Measurements from ENCODE around the gene THSD4. TPM values are rescaled to one million over a fixed set of nuclear protein-coding genes. Genes with fewer than 3 reads are reported as not detected.
A peak's percentile ranks its signal among the peaks of the same experiment; 100 is the strongest.

The THSD4 gene
- total RNA-seq, 2 experiments from 2014 or later, result not detected

- ChIA-PET POLR2A (no interaction called here), CTCF (ENCODE audit: unreplicated experiment) (no interaction called here)
- BruUV-seq (replicated peaks), result no TSS peak
- no peaks in the 10 kb centered on the region for H3K4me1 ChIP-seq (ENCODE audit: insufficient read depth, low read length, poor library complexity, severe bottlenecking)
- no peaks in the 10 kb centered on the region for H3K79me2 ChIP-seq (ENCODE audit: insufficient read depth, low read depth, low read length)
- no peak overlapping the region for H3K4me3 ChIP-seq (ENCODE audit: low read depth, low read length, poor library complexity, severe bottlenecking)
- no peaks in the 10 kb centered on the region for H3K36me3 ChIP-seq (ENCODE audit: insufficient read depth, low read length)
- no peaks in the 10 kb centered on the region for H3K9me2 ChIP-seq (ENCODE audit: insufficient read depth, low read length)
- no peak for DNase-seq (ENCODE audit: low spot score)
- no peaks in the 10 kb centered on the region for H4K20me1 ChIP-seq (ENCODE audit: insufficient read depth, low read length)
- intact Hi-C loops (cut with micrococcal nuclease; ENCODE audit: unreplicated experiment), result no loop called here
- H3K4me2 ChIP-seq (ENCODE audit: low read length), result no peak overlapping the region
- no peaks in the 10 kb centered on the region for H3K9me3 ChIP-seq (ENCODE audit: low read length)
- no peak for TF ChIP-seq CTCF (conservative IDR thresholded peaks at IDR 0.05; ENCODE audit: low read length)
- TF ChIP-seq EZH2phosphoT487 (IDR thresholded peaks at IDR 0.05; ENCODE audit: borderline replicate concordance, low read depth, low read length), result no peak
- no peak overlapping the region for H2AFZ ChIP-seq (ENCODE audit: low read length)
- no peak overlapping the region for H3K27ac ChIP-seq (ENCODE audit: low read depth, low read length, poor library complexity, severe bottlenecking)
Observed at GRCh38 chr15:71104636-71105035, 10.6 kb upstream of the THSD4 start.

GRCh38 chr15:71105444-71105843 lies 9.8 kb upstream of the THSD4 start:
- ChIA-PET POLR2A (no interaction called here), CTCF (ENCODE audit: unreplicated experiment) (no interaction called here)
- TF ChIP-seq CTCF (conservative IDR thresholded peaks at IDR 0.05; ENCODE audit: low read length), result no peak
- H4K20me1 ChIP-seq (ENCODE audit: insufficient read depth, low read length), result no peaks in the 10 kb centered on the region
- H3K9me3 ChIP-seq (ENCODE audit: low read length), result no peaks in the 10 kb centered on the region
- no peak for DNase-seq (ENCODE audit: low spot score)
- H3K79me2 ChIP-seq (ENCODE audit: insufficient read depth, low read depth, low read length), result no peaks in the 10 kb centered on the region
- no peaks in the 10 kb centered on the region for H3K4me1 ChIP-seq (ENCODE audit: insufficient read depth, low read length, poor library complexity, severe bottlenecking)
- H3K9me2 ChIP-seq (ENCODE audit: insufficient read depth, low read length), result no peaks in the 10 kb centered on the region
- no peak overlapping the region for H2AFZ ChIP-seq (ENCODE audit: low read length)
- BruUV-seq (replicated peaks), result no TSS peak
- H3K4me3 ChIP-seq (ENCODE audit: low read depth, low read length, poor library complexity, severe bottlenecking), result no peak overlapping the region
- H3K36me3 ChIP-seq (ENCODE audit: insufficient read depth, low read length), result no peaks in the 10 kb centered on the region
- intact Hi-C loops (cut with micrococcal nuclease; ENCODE audit: unreplicated experiment), result no loop called here
- no peak overlapping the region for H3K27ac ChIP-seq (ENCODE audit: low read depth, low read length, poor library complexity, severe bottlenecking)
- no peak overlapping the region for H3K4me2 ChIP-seq (ENCODE audit: low read length)

GRCh38 chr15:71106802-71107500 lies 8.3 kb upstream of the THSD4 start:
- H3K27ac ChIP-seq (ENCODE audit: low read depth, low read length, poor library complexity, severe bottlenecking), result no peak overlapping the region
- H3K79me2 ChIP-seq (ENCODE audit: insufficient read depth, low read depth, low read length), result no peaks in the 10 kb centered on the region
- H3K9me3 ChIP-seq (ENCODE audit: low read length), result no peaks in the 10 kb centered on the region
- H3K4me3 ChIP-seq (ENCODE audit: low read depth, low read length, poor library complexity, severe bottlenecking), result no peak overlapping the region
- TF ChIP-seq CTCF (conservative IDR thresholded peaks at IDR 0.05; ENCODE audit: low read length), result no peak
- DNase-seq (ENCODE audit: low spot score), result peak; percentile 7
- H3K4me1 ChIP-seq (ENCODE audit: insufficient read depth, low read length, poor library complexity, severe bottlenecking), result no peaks in the 10 kb centered on the region
- POLR2A ChIA-PET, result no interaction called here
- H3K36me3 ChIP-seq (ENCODE audit: insufficient read depth, low read length), result no peaks in the 10 kb centered on the region
- CTCF ChIA-PET (ENCODE audit: unreplicated experiment), result no interaction called here
- no peaks in the 10 kb centered on the region for H4K20me1 ChIP-seq (ENCODE audit: insufficient read depth, low read length)
- no peak overlapping the region for H3K4me2 ChIP-seq (ENCODE audit: low read length)
- no TSS peak for BruUV-seq (replicated peaks)
- no peak overlapping the region for H2AFZ ChIP-seq (ENCODE audit: low read length)
- no peaks in the 10 kb centered on the region for H3K9me2 ChIP-seq (ENCODE audit: insufficient read depth, low read length)
- intact Hi-C loops (cut with micrococcal nuclease; ENCODE audit: unreplicated experiment), result no loop called here
